HG03558 (cell line): ENCODE measurements around the gene PATZ1.
"Not testable (repeated sequence)": the region's sequence is repeated elsewhere in the genome, so short reads cannot be mapped to it uniquely, and the experiment has no call there.

Source experiments
- ATAC-seq: cut with Tn5 transposase; IDR thresholded peaks from one replicate; pipeline ENCODE4 v1.9.1; 2021; ENCODE audit warnings: moderate number of reproducible peaks; ENCODE audit not compliant: unreplicated experiment; ENCODE audit errors: extremely low read depth

Gene PATZ1, protein sequence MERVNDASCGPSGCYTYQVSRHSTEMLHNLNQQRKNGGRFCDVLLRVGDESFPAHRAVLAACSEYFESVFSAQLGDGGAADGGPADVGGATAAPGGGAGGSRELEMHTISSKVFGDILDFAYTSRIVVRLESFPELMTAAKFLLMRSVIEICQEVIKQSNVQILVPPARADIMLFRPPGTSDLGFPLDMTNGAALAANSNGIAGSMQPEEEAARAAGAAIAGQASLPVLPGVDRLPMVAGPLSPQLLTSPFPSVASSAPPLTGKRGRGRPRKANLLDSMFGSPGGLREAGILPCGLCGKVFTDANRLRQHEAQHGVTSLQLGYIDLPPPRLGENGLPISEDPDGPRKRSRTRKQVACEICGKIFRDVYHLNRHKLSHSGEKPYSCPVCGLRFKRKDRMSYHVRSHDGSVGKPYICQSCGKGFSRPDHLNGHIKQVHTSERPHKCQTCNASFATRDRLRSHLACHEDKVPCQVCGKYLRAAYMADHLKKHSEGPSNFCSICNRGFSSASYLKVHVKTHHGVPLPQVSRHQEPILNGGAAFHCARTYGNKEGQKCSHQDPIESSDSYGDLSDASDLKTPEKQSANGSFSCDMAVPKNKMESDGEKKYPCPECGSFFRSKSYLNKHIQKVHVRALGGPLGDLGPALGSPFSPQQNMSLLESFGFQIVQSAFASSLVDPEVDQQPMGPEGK

GRCh38 chr22:31346255-31346732 lies at the start of gene PATZ1:
PATZ1 (minus strand) TSS chr22:31346346; CDS start chr22:31345602, 744 bp downstream.
- ATAC-seq, result no peak

DNA sequence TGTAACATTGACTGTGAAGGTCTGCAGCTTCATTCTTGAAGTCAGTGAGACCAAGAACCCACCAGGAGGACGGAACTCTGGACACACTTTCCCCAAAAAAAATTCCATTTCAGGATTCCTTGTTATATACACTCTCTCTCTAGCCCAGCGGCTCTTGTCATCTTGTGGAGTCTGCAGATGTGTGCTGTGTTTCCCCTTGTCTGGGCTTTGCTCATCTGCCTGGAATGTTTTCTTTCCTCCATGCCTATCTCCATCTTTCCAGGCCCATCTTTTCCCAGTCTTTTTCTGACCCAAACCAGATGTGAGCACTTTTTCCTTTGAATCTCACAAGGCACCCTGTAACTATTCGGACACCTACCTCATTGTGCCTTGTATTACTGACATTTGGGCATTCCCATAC lies 48.2 kb upstream of the PATZ1 start:
- ATAC-seq, result no peak

DNA sequence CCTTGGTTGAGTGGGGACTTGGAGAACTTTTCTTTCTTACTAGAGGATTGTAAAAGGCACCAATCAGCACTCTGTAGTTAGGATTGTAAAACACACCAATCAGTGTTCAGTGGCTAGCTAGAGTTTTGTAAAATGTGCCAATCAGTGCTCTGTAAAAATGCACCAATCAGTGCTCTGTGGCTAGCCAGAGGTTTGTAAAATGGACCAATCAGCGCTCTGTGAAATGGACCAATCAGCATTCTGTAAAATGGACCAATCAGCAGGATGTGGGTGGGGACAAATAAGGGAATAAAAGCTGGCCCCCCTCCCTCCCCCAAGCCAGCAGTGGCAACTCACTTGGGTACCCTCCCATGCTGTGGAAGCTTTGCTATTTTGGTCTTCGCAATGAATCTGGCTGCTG lies 47.7 kb upstream of the PATZ1 start:
- no peak for ATAC-seq

DNA sequence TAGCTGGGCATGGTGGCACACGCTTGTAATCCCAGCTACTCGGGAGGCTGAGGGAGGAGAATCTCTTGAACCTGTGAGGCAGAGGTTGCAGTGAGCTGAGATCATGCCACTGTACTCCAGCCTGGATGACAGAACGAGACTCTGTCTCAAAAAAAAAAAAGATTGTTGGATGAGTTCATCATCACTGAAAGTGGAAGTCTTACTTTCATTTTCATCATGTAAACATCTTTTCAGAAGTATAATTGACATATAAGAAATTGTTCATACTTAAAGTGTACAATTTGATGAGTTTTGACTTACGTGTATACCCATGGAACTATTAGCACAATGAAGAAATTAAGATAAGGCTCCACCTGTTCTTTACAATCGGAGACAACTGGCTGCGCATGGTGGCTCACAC lies 32.5 kb upstream of the PATZ1 start:
- ATAC-seq, result not testable (repeated sequence)

DNA sequence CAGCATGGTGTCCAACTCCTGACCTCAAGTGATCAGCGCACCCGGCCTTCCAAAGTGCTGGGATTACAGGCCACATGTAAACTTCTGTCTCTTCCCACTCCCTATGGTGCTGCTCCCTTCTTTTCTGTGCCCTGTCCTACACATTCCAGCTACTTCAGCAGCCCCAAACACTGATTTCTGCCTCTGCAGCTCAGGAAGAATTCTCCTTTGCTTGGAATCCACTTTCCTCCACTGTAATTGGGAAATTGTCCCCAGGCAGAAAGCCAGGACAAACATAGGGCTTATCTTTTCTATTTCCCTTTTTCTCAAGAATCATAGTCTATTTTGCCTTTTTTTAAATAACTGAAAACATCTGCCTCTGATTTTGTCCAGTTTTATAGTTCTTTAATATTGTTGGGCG lies 32.0 kb upstream of the PATZ1 start:
- no peak for ATAC-seq

DNA sequence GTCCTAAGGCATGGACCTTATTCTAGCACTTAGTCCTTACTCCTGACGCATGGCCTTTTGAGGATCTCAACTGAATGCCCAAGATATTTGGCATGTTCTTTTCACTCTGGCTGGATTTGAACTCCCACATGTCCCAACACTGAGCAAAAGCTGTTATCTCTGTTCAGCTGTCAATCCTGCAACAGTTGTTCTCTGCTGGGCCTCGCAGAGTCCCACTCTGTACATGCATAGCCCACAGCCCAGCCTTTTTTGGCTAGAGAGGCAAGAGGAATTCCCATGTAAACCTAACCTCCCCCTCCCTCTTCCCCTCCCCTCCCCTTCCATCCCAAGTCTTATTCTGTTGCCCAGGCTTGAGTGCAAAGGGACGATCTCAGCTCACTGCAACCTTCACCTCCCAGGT lies 31.5 kb upstream of the PATZ1 start:
- ATAC-seq, result no peak

GRCh38 chr22:31367426-31367825 lies 21.3 kb upstream of the PATZ1 start:
- ATAC-seq, result no peak

- ATAC-seq, result no peak
Observed at GRCh38 chr22:31363885-31364465, 17.8 kb upstream of the PATZ1 start.

GRCh38 chr22:31361743-31362142 lies 15.6 kb upstream of the PATZ1 start:
- no peak for ATAC-seq

DNA sequence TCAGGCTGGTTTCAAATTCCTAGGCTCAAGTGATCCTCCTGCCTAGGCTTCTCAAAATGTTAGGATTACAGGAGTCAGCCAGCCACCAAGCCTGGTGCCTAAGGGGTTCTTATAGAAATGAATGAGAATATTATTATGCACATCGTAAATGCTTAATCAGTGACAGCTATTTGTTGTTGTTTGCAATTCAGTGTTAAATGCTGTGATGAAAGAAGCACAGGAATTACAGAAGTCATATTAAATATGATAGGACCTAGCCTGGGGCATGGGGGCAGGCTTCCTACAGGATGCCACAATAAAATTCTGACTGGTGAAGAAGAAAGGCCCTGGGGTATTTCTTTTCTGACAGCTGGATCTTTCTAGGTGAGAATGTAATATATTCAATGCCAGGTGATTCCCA lies 13.9 kb upstream of the PATZ1 start:
- no peak for ATAC-seq

DNA sequence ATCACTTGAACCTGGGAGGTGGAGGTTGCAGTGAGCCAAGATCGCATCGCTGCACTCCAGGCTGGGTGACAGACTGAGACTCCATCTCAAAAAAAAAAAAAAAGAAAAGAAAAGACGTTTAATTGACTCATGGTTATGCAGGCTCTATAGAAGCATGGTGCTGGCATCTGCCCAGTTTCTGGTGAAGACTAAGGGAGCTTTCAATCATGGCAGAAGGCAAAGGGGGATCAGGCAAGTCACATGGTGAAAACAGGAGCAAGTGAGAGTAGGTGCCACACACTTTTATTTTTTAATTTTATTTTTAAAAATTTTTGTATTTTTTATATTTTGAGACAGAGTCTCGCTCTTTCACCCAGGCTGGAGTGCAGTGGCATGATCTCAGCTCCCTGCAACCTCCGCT lies 8.4 kb upstream of the PATZ1 start:
- ATAC-seq, result no peak

DNA sequence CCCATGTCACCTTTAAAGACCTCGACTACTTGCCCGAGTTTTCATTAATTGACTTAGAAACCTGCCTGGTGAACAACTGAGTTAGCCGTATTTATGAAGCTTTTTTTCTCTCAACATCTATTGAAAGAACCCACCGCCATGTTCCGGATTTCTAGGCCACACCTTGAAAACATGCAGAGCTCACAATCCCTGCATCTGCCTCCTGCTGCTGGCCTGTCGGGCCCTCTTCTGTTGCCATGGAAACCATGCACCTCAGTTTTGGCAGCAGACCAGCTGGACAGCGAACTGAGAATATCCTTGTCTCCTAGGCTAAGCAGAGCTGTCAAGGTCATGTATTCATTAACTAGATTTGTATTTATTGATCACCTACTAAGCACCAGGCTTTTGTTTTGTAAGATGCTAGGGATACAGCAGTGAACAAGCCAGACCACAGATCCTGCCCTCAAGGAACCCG lies 4.3 kb upstream of the PATZ1 start:
- no peak for ATAC-seq

- no peak for ATAC-seq
Observed at GRCh38 chr22:31349960-31350359, 3.8 kb upstream of the PATZ1 start.

DNA sequence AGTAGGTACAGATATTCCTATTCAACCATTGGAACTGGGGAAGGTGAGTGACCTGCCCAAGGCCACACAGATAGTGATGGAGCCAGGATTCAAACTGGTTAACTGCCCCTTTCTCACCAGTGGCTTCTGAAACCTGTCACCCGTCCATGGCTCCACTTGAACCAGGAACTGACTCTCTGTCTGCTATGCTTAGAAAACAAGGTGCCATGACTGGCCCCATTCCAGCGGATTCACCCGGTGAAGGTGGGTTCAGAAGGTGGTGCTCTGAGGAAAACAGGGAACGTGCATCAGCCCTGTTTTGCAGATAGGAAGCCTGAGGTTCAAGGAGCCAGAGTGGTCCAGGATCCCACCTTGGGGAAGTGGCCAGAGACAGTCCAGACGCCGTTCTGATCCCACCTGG lies 2.6 kb upstream of the PATZ1 start:
- no peak for ATAC-seq

DNA sequence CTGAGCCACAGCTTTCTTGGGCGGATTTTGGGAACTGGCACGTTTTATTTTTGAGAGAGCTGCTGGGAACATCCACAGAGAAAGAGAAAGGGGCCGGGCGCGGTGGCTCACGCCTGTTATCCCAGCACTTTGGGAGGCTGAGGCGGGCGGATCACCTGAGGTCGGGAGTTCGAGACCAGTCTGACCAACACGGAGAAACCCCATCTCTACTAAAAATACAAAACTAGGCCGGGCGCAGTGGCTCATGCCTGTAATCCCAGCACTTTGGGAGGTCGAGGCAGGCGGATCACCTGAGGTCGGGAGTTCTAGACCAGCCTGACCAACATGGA lies 1.8 kb upstream of the PATZ1 start:
- not testable (repeated sequence) for ATAC-seq

DNA sequence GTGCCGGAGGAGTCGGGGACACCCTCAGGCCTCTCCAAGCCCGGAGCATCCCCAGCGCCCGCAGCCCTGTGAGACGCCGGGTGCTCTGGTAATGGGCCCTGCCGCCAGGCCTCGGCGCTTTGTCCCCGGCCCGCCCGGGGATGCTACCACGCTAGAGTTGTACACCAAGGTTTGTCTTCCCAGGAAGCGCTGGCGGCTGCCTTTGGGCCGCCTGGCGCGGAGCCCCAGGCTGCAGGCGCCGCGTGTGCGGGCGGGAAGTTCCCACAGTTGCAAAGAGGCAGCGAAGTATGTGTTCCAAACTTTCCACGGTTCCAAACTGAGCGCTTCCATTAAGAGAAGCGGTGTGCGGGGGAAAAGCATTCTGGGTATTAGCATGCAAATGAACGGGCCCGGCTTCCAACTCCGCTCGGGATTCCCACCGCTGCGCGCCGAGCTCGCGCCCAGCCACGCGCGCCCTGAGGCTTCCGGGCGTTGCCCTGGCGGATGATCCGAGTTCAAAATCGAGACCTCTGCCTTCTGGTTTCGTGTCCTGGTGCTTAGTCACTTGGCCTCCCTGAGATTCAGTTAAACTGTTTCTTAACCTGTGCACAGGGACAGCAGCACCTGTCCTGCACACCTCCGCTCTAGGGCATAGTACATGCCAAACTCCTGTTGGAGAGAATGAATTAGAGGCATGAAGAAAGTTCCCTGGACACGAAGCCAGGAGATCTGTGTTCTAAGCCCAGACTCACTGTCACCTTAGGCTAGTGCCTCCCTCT lies 1.3 kb upstream of the PATZ1 start:
- no peak for ATAC-seq

GRCh38 chr22:31346733-31347250 lies 646 bp upstream of the PATZ1 start:
- ATAC-seq, result no peak

GRCh38 chr22:31345331-31346254 lies 553 bp downstream of the PATZ1 start:
- no peak for ATAC-seq

DNA sequence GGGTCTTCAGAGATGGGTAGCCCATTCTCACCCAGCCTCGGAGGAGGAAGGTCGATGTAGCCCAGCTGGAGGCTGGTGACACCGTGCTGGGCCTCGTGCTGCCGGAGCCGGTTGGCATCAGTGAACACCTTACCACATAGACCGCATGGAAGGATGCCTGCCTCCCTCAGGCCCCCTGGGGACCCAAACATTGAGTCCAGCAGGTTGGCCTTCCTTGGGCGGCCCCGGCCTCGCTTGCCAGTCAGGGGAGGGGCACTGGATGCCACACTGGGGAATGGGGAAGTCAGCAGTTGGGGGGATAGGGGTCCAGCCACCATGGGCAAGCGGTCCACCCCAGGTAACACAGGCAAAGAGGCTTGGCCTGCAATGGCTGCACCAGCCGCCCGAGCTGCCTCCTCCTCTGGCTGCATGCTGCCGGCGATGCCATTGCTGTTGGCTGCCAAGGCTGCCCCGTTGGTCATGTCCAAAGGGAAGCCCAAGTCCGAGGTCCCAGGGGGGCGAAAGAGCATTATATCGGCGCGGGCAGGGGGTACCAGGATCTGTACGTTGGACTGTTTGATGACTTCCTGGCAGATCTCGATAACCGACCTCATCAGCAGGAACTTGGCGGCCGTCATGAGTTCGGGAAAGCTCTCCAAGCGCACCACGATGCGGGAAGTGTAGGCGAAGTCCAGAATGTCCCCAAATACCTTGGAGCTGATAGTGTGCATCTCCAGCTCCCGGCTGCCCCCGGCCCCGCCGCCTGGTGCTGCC lies 1.4 kb downstream of the PATZ1 start:
- no peak for ATAC-seq
